Fibroblast of skin of abdomen (primary cell): ENCODE measurements around the gene MAP3K9. TPM values are rescaled to one million over a fixed set of nuclear protein-coding genes. Genes with fewer than 3 reads are reported as not detected.
"Not testable (repeated sequence)": the region's sequence is repeated elsewhere in the genome, so short reads cannot be mapped to it uniquely, and the experiment has no call there.

Source experiments
- DNase-seq: peaks from one replicate; pipeline ENCODE4 v3.0.0-alpha.2; 2013
- polyA plus RNA-seq, 2 experiments: library from polyadenylated mRNA; unstranded; fragments of 120-200 nt; gene quantifications; one replicate each; pipeline ENCODE4 v1.2.1, GENCODE V29; 2013; ENCODE audit not compliant: insufficient read length in 2 of 2

MAP3K9 gene
- 0.19 TPM for polyA plus RNA-seq (2013, experiment 1 of 2; ENCODE audit: insufficient read length)
- 0.09 TPM for polyA plus RNA-seq (2013, experiment 2 of 2; ENCODE audit: insufficient read length)

GRCh38 chr14:70809225-70810219, at the start of gene MAP3K9:
MAP3K9 (minus strand) TSS chr14:70809513; CDS start chr14:70809171, 342 bp downstream.
- peak; percentile 27 for DNase-seq

- no peak for DNase-seq
Measured at GRCh38 chr14:70858641-70859040, 49.3 kb upstream of the MAP3K9 start.

- DNase-seq = peak; percentile 55
Measured at GRCh38 chr14:70857496-70857890, 48.2 kb upstream of the MAP3K9 start.

GRCh38 chr14:70856851-70857495, 47.7 kb upstream of the MAP3K9 start:
- peak; percentile 97 for DNase-seq

GRCh38 chr14:70855486-70855885, 46.2 kb upstream of the MAP3K9 start:
- no peak for DNase-seq

- DNase-seq = not testable (repeated sequence)
Measured at GRCh38 chr14:70853658-70854057, 44.3 kb upstream of the MAP3K9 start.

- no peak for DNase-seq
Measured at GRCh38 chr14:70847406-70848090, 38.2 kb upstream of the MAP3K9 start.

GRCh38 chr14:70845601-70846000, 36.3 kb upstream of the MAP3K9 start:
- no peak for DNase-seq

- no peak for DNase-seq
Measured at GRCh38 chr14:70842851-70843462, 33.6 kb upstream of the MAP3K9 start.

GRCh38 chr14:70838076-70838475, 28.8 kb upstream of the MAP3K9 start:
- no peak for DNase-seq

GRCh38 chr14:70836946-70837345, 27.6 kb upstream of the MAP3K9 start:
- no peak for DNase-seq

- DNase-seq = no peak
Measured at GRCh38 chr14:70833884-70834283, 24.6 kb upstream of the MAP3K9 start.

GRCh38 chr14:70832561-70833305, 23.4 kb upstream of the MAP3K9 start:
- peak; percentile 32 for DNase-seq

- DNase-seq = no peak
Measured at GRCh38 chr14:70830998-70831781, 21.9 kb upstream of the MAP3K9 start.

- DNase-seq = no peak
Measured at GRCh38 chr14:70828188-70828587, 18.9 kb upstream of the MAP3K9 start.

- DNase-seq = no peak
Measured at GRCh38 chr14:70827752-70828151, 18.4 kb upstream of the MAP3K9 start.

- DNase-seq = peak; percentile 9
Measured at GRCh38 chr14:70827347-70827746, 18.0 kb upstream of the MAP3K9 start.

GRCh38 chr14:70823281-70823680, 14.0 kb upstream of the MAP3K9 start:
- no peak for DNase-seq

GRCh38 chr14:70822530-70823185, 13.3 kb upstream of the MAP3K9 start:
- DNase-seq = peak; percentile 33
